Trophoblast cell (in vitro differentiated cells and primary cell): ENCODE data around the gene GSTP1.

ENCODE experiments used
- DNase-seq, 2 donors: peaks; one replicate each; pipeline ENCODE4 v3.0.0-alpha.2; 2016
- H2AFZ ChIP-seq: 2 replicates; pipeline ENCODE4 v1.6.1; 2013; ENCODE audit warnings: low read length, moderate library complexity, mild to moderate bottlenecking; ENCODE audit not compliant: insufficient read depth, poor library complexity
- H2AK5ac ChIP-seq: 2 replicates; pipeline ENCODE4 v1.6.1; 2013; ENCODE audit warnings: mild to moderate bottlenecking, low read length
- H2BK120ac ChIP-seq: 2 replicates; pipeline ENCODE4 v1.6.1; 2013; ENCODE audit warnings: low read length, mild to moderate bottlenecking, moderate library complexity; ENCODE audit not compliant: insufficient read depth, poor library complexity
- H2BK12ac ChIP-seq: 2 replicates; pipeline ENCODE4 v1.6.1; 2013; ENCODE audit warnings: mild to moderate bottlenecking, low read length, moderate library complexity
- H2BK5ac ChIP-seq: 2 replicates; pipeline ENCODE4 v1.6.1; 2013; ENCODE audit warnings: low read length, low read depth, moderate library complexity, mild to moderate bottlenecking; ENCODE audit not compliant: poor library complexity
- H3K14ac ChIP-seq: 2 replicates; pipeline ENCODE4 v1.6.1; 2013; ENCODE audit warnings: mild to moderate bottlenecking, low read length
- H3K18ac ChIP-seq: 2 replicates; pipeline ENCODE4 v1.6.1; 2013; ENCODE audit warnings: mild to moderate bottlenecking, low read length
- H3K23ac ChIP-seq: 2 replicates; pipeline ENCODE4 v1.6.1; 2013; ENCODE audit warnings: low read length
- H3K27ac ChIP-seq: 2 replicates; pipeline ENCODE4 v1.5.1; 2013; ENCODE audit warnings: low read depth, mild to moderate bottlenecking, inconsistent platforms, low read length, moderate library complexity
- H3K27me3 ChIP-seq: 2 replicates; pipeline ENCODE4 v1.6.1; 2013; ENCODE audit warnings: inconsistent platforms, mild to moderate bottlenecking, low read length, moderate library complexity; ENCODE audit not compliant: insufficient read depth
- H3K36me3 ChIP-seq, 2 experiments: 1 replicate in 1 of 2; 2 replicates in 1 of 2; pipeline ENCODE4 v1.6.1; 2013; ENCODE audit warnings: low read length in 2 of 2, mild to moderate bottlenecking in 2 of 2, moderate library complexity in 1 of 2; ENCODE audit not compliant: insufficient read depth in 2 of 2, control insufficient read depth in 1 of 2
- H3K4ac ChIP-seq: 2 replicates; pipeline ENCODE4 v1.6.1; 2013; ENCODE audit warnings: low read depth, mild to moderate bottlenecking, low read length, moderate library complexity
- H3K4me1 ChIP-seq, 2 experiments: 1 replicate in 1 of 2; 2 replicates in 1 of 2; pipeline ENCODE4 v1.6.1; 2013; ENCODE audit warnings: low read length in 2 of 2, mild to moderate bottlenecking in 2 of 2, moderate library complexity in 1 of 2; ENCODE audit not compliant: insufficient read depth in 2 of 2, control insufficient read depth in 1 of 2
- H3K4me2 ChIP-seq: 2 replicates; pipeline ENCODE4 v1.6.1; 2013; ENCODE audit warnings: inconsistent platforms, mild to moderate bottlenecking, low read length, moderate library complexity
- H3K4me3 ChIP-seq: 2 replicates; pipeline ENCODE4 v1.5.1; 2013; ENCODE audit warnings: mild to moderate bottlenecking, low read depth, low read length, inconsistent platforms
- H3K79me1 ChIP-seq: one replicate; pipeline ENCODE4 v1.6.1; 2013; ENCODE audit warnings: low read length
- H3K79me2 ChIP-seq: 2 replicates; pipeline ENCODE4 v1.6.1; 2013; ENCODE audit warnings: low read length, mild to moderate bottlenecking; ENCODE audit not compliant: control insufficient read depth, insufficient read depth, poor library complexity
- H3K9ac ChIP-seq: 2 replicates; pipeline ENCODE4 v1.6.1; 2013; ENCODE audit warnings: mild to moderate bottlenecking, low read length
- H3K9me3 ChIP-seq: 2 replicates; pipeline ENCODE4 v1.6.1; 2013; ENCODE audit warnings: low read depth, mild to moderate bottlenecking, control low read depth, inconsistent platforms, low read length; ENCODE audit not compliant: insufficient read depth
- H4K12ac ChIP-seq: 2 replicates; pipeline ENCODE4 v1.6.1; 2013; ENCODE audit warnings: low read depth, mild to moderate bottlenecking, low read length, moderate library complexity
- H4K8ac ChIP-seq: 2 replicates; pipeline ENCODE4 v1.6.1; 2013; ENCODE audit warnings: low read depth, mild to moderate bottlenecking, low read length, moderate library complexity
- H4K91ac ChIP-seq: one replicate; pipeline ENCODE4 v1.6.1; 2013; ENCODE audit warnings: low read depth, mild to moderate bottlenecking, low read length, moderate library complexity
- WGBS: extraction: QIAGEN DNeasy Blood & Tissue Kit; methylation state at CpG from one replicate; pipeline ENCODE4 v1.1.7; 2013; ENCODE audit warnings: missing lambda C conversion rate; ENCODE audit not compliant: insufficient read length, insufficient coverage; ENCODE audit errors: extremely low coverage; 5-methylcytosine and 5-hydroxymethylcytosine counted together

Gene GSTP1

DNA sequence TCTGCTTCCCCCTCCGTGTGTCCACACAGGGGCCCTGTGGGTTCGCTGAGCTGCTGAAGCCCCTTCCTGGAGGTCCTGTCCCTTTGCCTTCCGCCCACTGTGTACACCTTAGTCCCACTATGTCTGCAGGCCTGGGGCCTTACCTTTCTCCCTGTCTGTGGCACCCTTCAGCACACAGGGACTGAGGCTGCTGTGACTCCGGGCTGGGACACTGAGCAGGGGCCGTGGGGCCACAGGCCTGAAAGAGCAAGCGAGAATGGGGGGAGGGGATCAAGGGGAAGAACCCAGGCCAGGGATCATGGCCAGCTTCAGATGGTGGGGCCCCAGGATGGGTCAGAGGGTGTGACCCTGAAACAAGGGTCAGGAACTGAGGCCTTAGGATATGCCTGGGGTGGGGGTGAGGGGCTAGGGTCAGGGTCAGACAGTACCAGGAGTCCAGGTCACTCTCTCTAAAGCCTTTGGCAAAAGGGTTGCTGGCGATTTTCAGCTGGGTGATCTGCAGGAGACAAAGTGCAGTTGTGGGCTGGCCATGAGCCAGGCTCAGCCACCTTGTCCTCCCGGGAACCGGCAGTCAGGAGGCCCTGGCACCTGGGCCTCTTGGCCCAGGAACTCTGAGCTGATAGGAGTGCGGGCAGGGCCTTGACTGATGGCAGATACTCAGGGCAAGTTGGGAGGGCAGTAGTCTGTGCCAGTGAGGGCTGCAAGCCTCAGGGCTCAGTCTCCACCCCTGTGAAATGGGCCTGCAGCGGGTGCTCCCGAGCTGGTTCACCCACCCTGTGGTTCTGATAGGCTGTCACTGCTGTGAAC is 48.8 kb downstream of the GSTP1 start:
- H3K4ac ChIP-seq = no peak overlapping the region
- DNase-seq = no peak
- no peak overlapping the region for H4K12ac ChIP-seq
- H3K9ac ChIP-seq = no peak overlapping the region
- WGBS = no CpG with 5 or more reads among the region's 12 CpGs
- H3K23ac ChIP-seq = no peak overlapping the region
- peaks cover 7 to 10% of the 10 kb centered on the region in 2 experiments for H3K4me1 ChIP-seq
- peaks cover 2% of the 10 kb centered on the region for H3K9me3 ChIP-seq
- H4K8ac ChIP-seq = no peak overlapping the region
- H2BK5ac ChIP-seq = no peak overlapping the region
- peak overlapping the region; percentile 10 for H3K14ac ChIP-seq
- no peak overlapping the region for H3K18ac ChIP-seq
- H2AK5ac ChIP-seq = peak overlapping the region; percentile 26
- H2AFZ ChIP-seq = no peak overlapping the region
- H3K27ac ChIP-seq = no peak overlapping the region
- no peak overlapping the region for H3K4me2 ChIP-seq
- H3K79me2 ChIP-seq = peaks cover 2% of the 10 kb centered on the region
- no peak overlapping the region for H2BK12ac ChIP-seq
- H2BK120ac ChIP-seq = no peak overlapping the region
- H3K4me3 ChIP-seq = no peak overlapping the region
- no peaks in the 10 kb centered on the region for H3K36me3 ChIP-seq
- no peak overlapping the region for H4K91ac ChIP-seq
- H3K27me3 ChIP-seq = no peaks in the 10 kb centered on the region
- H3K79me1 ChIP-seq = peaks cover 9% of the 10 kb centered on the region

DNA sequence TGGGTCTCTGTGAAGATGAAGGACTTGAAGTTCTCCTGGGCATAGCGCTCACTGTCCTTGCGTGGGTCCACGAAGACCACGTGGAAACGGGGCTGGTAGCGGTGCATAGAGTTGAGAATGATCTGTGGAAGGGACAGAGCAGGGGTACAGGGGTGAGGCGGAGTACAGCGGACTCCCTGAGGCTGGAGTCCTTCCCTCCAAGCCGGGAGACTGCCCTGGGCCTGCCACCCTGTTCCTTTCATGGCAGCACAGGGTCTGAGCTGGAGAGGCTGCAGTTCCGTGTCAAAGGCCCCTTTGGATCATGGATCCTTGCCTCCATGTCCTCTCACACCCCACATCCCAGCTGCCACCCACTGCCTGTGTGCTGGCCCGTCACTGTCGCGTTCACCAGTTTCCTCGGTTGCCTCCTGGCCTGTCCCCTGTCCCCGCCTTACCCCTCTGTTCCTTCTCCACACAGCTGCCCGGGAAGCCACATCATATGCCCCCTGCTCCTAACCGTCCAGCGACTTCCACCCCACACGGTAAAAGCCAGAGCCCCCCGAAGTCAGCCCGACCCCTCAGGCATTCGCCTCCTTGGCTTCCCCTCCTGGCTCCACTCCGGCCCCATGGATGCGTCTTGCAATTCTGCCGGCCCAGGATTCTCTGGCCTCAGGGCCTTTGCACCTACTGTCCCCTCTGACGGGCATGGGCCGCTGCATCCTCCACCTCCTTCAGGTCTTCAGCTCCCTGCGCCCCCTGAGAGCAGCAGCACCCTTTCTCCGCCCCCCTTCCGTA is 49.6 kb downstream of the GSTP1 start:
- peaks cover 2% of the 10 kb centered on the region for H3K79me2 ChIP-seq
- no peak overlapping the region for H3K27ac ChIP-seq
- no peak overlapping the region for H3K14ac ChIP-seq
- no peaks in the 10 kb centered on the region for H3K27me3 ChIP-seq
- no peak overlapping the region for H4K8ac ChIP-seq
- WGBS = no CpG with 5 or more reads among the region's 30 CpGs
- H3K9ac ChIP-seq = no peak overlapping the region
- H3K79me1 ChIP-seq = peaks cover 9% of the 10 kb centered on the region
- no peak overlapping the region for H3K4me2 ChIP-seq
- no peak overlapping the region for H2BK12ac ChIP-seq
- H3K18ac ChIP-seq = no peak overlapping the region
- DNase-seq = no peak
- no peak overlapping the region for H2BK5ac ChIP-seq
- H2AFZ ChIP-seq = no peak overlapping the region
- peaks cover 7 to 10% of the 10 kb centered on the region in 2 experiments for H3K4me1 ChIP-seq
- no peak overlapping the region for H2BK120ac ChIP-seq
- H3K36me3 ChIP-seq = no peaks in the 10 kb centered on the region
- no peak overlapping the region for H4K91ac ChIP-seq
- H3K4ac ChIP-seq = no peak overlapping the region
- no peak overlapping the region for H3K4me3 ChIP-seq
- peak overlapping the region; percentile 26 for H2AK5ac ChIP-seq
- H4K12ac ChIP-seq = no peak overlapping the region
- peaks cover 2% of the 10 kb centered on the region for H3K9me3 ChIP-seq
- H3K23ac ChIP-seq = no peak overlapping the region

DNA sequence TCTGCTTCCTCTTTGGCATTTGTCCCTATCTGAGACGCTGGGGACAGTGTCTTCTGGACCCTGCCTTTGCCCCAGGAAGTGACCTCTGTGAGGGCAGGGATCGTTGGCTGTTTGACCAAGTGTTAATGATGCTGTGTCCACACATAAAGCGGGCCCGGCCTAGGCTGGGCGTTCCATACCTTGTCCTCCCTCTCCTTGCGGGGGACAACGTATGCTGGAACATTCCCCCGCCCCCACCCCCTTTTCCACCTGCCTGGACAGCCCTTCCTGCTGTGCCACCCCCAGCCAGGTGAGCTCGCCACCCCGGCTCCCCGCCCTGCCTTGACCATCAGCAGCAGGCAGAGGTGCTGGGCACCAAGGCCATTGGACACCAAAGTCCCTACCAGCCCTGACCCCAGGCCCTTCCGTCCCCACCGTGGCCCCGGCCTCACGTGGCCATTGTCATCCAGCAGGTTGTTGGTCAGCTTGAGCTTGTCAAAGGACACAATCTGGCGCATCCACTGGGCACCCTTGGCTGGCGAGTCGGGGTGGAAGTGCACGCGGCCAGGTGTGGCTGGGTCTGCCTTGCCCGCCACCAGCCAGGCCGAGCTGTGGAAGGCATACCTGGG is 50.2 kb downstream of the GSTP1 start:
- Histone ChIP-seq H3K4me3 (no peak overlapping the region), H2AK5ac (no peak overlapping the region), H3K27ac (no peak overlapping the region), H3K4me2 (no peak overlapping the region), H3K79me2 (peaks cover 2% of the 10 kb centered on the region), H2BK5ac (no peak overlapping the region), H4K91ac (no peak overlapping the region), H3K23ac (no peak overlapping the region), H3K18ac (no peak overlapping the region), H3K27me3 (no peaks in the 10 kb centered on the region), H3K14ac (no peak overlapping the region), H3K9ac (no peak overlapping the region), H4K8ac (no peak overlapping the region), H3K79me1 (peaks cover 9% of the 10 kb centered on the region), H3K4me1 (peaks cover 7 to 10% of the 10 kb centered on the region in 2 experiments), H3K4ac (no peak overlapping the region), H2BK120ac (no peak overlapping the region), H2BK12ac (no peak overlapping the region), H2AFZ (no peak overlapping the region), H3K9me3 (peaks cover 4% of the 10 kb centered on the region), H3K36me3 (no peaks in the 10 kb centered on the region), H4K12ac (no peak overlapping the region)
- no CpG with 5 or more reads among the region's 22 CpGs for WGBS
- DNase-seq = no peak

DNA sequence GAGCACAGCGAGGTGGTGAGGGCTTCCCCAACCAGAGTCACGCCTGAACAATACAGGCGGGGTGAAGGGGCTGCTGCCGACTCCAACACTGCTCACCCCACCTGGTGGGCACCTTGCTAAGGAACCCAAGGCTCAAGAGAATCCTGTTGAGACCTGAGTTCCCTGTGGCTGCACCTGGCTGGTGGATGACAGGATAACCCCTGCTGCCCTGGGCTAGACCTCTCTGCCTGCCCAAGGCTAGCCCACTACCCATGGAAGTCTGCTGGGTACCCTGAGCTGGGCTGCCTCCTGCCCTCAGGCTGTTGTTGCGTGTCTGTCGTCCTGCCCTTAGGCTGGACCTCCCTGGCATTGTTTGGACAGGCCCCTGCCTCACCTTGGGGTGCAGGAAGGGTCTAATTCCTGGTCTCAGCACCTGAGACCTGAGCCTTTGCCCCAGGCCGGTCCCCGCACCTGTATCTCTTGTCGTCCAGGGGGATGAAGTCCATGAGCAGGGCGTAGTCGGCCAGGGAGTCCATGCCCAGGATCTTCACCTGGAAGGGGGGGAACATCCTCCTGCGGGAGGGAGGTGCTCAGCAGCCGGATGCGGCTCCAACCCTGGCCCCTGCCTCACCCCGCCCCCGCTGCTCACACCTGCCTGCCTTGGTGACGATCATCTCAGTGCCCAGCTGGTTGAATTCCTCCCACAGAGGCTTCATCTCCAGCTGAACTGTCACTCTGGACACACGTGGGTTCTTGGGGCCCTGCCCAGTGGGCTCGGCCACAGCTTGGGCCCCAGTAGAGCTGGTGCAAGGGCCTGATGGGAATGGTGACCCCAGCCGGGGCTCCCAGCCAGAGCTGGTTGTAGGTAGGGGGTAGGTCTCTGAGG is 51.0 kb downstream of the GSTP1 start:
- Histone ChIP-seq H3K4me2 (no peak overlapping the region), H3K4me1 (peaks cover 4 to 6% of the 10 kb centered on the region in 2 experiments), H2AK5ac (no peak overlapping the region), H3K23ac (no peak overlapping the region), H2AFZ (no peak overlapping the region), H3K36me3 (no peaks in the 10 kb centered on the region), H3K4me3 (no peak overlapping the region), H4K91ac (no peak overlapping the region), H2BK12ac (no peak overlapping the region), H2BK120ac (no peak overlapping the region), H3K18ac (no peak overlapping the region), H2BK5ac (no peak overlapping the region), H3K27me3 (no peaks in the 10 kb centered on the region), H3K79me2 (peaks cover under 1% of the 10 kb centered on the region), H3K9me3 (peaks cover 7% of the 10 kb centered on the region), H3K4ac (no peak overlapping the region), H4K8ac (no peak overlapping the region), H3K79me1 (peaks cover 6% of the 10 kb centered on the region), H4K12ac (no peak overlapping the region), H3K27ac (no peak overlapping the region), H3K9ac (no peak overlapping the region), H3K14ac (no peak overlapping the region)
- no CpG with 5 or more reads among the region's 20 CpGs for WGBS
- no peak for DNase-seq
